Femur (tissue), 1 donor: ENCODE measurements around the gene SORCS3.
A peak's percentile ranks its signal among the peaks of the same experiment; 100 is the strongest.

Experiments
- DNase-seq: peaks from one replicate; pipeline ENCODE4 v3.0.0-alpha.2; 2017

SORCS3 gene

GRCh38 chr10:105026566-105026965, 385.5 kb downstream of the SORCS3 start:
- DNase-seq: no peak

- no peak for DNase-seq
Measured at GRCh38 chr10:105029286-105029685, 388.2 kb downstream of the SORCS3 start.

- DNase-seq: no peak
Measured at GRCh38 chr10:105037022-105037421, 395.9 kb downstream of the SORCS3 start.

GRCh38 chr10:105041956-105042355, 400.9 kb downstream of the SORCS3 start:
- DNase-seq: no peak

- no peak for DNase-seq
Measured at GRCh38 chr10:105042906-105043552, 401.9 kb downstream of the SORCS3 start.

- no peak for DNase-seq
Measured at GRCh38 chr10:105044902-105045301, 403.8 kb downstream of the SORCS3 start.

- DNase-seq: no peak
Measured at GRCh38 chr10:105056413-105056812, 415.3 kb downstream of the SORCS3 start.

GRCh38 chr10:105062951-105063350, 421.9 kb downstream of the SORCS3 start:
- DNase-seq: no peak

GRCh38 chr10:105063796-105064195, 422.7 kb downstream of the SORCS3 start:
- peak; percentile 16 for DNase-seq

- no peak for DNase-seq
Measured at GRCh38 chr10:105068497-105068896, 427.4 kb downstream of the SORCS3 start.

GRCh38 chr10:105070249-105070648, 429.2 kb downstream of the SORCS3 start:
- DNase-seq: no peak

- DNase-seq: no peak
Measured at GRCh38 chr10:105070952-105071351, 429.9 kb downstream of the SORCS3 start.

GRCh38 chr10:105071980-105072379, 430.9 kb downstream of the SORCS3 start:
- no peak for DNase-seq

GRCh38 chr10:105073999-105074398, 432.9 kb downstream of the SORCS3 start:
- no peak for DNase-seq

GRCh38 chr10:105075031-105075430, 433.9 kb downstream of the SORCS3 start:
- no peak for DNase-seq

GRCh38 chr10:105085980-105086379, 444.9 kb downstream of the SORCS3 start:
- DNase-seq: no peak

GRCh38 chr10:105094048-105094447, 453.0 kb downstream of the SORCS3 start:
- no peak for DNase-seq

- no peak for DNase-seq
Measured at GRCh38 chr10:105096316-105096715, 455.2 kb downstream of the SORCS3 start.

GRCh38 chr10:105102977-105103376, 461.9 kb downstream of the SORCS3 start:
- no peak for DNase-seq

GRCh38 chr10:105104297-105104696, 463.2 kb downstream of the SORCS3 start:
- no peak for DNase-seq

GRCh38 chr10:105109164-105109563, 468.1 kb downstream of the SORCS3 start:
- DNase-seq: no peak

- DNase-seq: no peak
Measured at GRCh38 chr10:105112862-105113261, 471.8 kb downstream of the SORCS3 start.

- no peak for DNase-seq
Measured at GRCh38 chr10:105113666-105114065, 472.6 kb downstream of the SORCS3 start.

GRCh38 chr10:105121743-105122142, 480.7 kb downstream of the SORCS3 start:
- DNase-seq: no peak

GRCh38 chr10:105128111-105128510, 487.0 kb downstream of the SORCS3 start:
- no peak for DNase-seq
